HG02981 (cell line): ENCODE results near the gene CXCR1.
"Not testable (repeated sequence)": the region's sequence is repeated elsewhere in the genome, so short reads cannot be mapped to it uniquely, and the experiment has no call there.

ENCODE experiments used
- ATAC-seq: cut with Tn5 transposase; IDR thresholded peaks from one replicate; pipeline ENCODE4 v1.9.1; 2021; ENCODE audit warnings: mild to moderate bottlenecking, moderate library complexity; ENCODE audit not compliant: unreplicated experiment

The CXCR1 gene

DNA sequence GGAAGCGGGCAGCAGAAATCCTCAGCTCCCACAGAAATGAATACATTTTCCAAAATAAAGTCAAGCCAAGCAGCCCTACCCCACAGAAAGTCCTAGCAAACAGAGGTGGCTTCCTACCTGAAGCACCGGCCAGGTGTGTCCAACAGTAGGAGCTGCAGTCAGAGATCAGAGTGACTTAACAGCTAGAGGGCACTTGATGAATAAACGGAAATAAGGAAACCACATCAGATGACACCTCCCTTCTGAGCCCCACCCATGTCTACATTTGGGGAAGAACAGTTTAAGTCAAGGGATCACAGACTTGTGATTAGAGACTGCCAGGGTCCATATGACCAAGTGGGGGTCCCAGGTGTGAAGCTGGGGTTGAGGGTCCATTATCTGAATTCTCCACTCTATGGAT is at the start of gene CXCR1:
Gene CXCR1, minus strand, starts transcription at position 172 of the 400 bp plus-strand sequence. CDS start 1,751 bp downstream, outside the sequence.
- no peak for ATAC-seq

DNA sequence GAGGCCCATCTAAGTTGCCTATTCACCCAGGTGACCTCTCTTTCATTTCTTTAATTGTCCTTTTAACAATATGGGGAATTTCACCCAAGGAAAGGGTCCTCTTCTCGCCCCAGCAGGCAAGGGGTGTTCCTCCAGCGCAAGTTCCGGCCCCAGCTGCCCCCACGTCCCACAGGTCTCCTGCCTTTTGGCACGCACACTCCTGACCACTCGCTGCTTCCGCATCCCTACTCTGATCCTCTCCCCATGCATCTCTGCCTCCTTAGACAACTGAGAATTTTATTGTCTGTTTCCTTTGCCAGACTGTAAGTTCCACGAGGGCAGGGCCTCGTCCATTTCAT is 49.5 kb upstream of the CXCR1 start:
- ATAC-seq: no peak

DNA sequence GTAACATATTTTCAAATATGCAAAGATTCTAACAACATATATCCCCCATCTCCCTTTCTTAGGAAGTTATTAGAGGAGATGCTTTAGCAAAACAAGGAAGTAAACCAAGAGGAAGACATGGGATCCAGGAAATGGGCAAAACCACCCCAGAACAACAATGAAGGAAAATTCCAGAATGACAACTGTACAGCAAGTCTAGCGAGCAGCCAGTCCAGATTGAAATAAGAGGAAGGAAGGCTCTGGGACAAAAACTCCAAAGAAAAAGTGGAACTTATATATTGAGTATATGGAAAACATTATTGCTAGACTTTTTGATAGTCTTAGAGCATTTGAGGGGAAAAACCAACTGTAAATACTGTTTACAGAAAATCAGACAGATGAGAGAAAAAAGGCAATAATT is 47.4 kb upstream of the CXCR1 start:
- no peak for ATAC-seq

DNA sequence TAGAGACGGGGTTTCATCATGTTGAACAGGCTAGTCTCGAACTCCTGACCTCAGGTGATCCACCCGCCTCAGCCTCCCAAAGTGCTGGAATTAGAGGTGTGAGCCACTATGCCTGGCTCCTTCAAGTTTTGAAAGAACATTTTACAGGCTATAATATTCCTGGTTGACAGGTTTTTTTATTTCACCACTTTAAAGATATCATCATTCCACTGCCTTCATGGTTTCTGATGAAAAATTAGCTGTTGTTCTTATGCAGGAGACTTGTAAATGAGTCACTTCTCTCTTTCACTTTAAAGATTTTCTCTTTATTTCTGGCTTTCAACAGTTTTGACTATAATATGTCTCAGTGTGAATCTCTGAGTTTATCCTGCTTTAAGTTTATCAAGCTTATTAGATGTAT is 42.3 kb upstream of the CXCR1 start:
- ATAC-seq: no peak

DNA sequence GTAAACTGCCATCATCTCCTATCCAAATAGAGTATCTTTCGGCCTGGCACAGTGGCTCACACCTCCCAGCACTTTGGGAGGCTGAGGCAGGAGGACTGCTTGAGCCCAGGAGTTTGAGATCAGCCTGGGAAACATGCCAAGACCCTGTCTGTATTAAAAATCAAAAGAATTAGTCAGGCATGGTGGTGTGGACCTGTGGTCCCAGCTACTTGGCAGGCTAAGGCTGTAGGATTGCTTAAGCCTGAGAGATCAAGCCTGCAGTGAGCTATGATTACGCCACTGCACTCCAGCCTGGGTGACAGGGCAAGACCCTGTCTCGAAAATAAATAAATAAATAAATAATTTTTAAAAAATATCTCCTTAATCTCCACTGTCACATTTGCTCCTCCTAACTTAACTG is 35.5 kb upstream of the CXCR1 start:
- no peak for ATAC-seq

DNA sequence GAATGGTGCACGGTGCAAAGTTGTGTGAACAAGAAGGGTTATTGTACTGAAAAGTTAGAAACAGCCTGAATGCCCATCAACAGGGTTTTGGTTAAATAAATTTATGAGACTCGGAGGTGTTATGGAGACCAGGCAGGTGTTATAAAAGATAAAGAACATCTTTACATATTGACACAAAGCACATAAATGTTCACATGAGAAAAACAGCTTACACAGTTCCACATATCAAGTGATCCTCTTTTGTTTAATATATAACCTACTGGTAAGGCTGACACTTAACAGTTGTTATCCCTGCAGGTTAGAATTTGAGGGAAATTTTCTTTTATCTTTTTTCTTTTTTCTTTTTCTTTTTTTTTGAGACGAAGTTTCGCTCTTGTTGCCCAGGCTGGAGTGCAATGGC is 30.2 kb upstream of the CXCR1 start:
- ATAC-seq: no peak

DNA sequence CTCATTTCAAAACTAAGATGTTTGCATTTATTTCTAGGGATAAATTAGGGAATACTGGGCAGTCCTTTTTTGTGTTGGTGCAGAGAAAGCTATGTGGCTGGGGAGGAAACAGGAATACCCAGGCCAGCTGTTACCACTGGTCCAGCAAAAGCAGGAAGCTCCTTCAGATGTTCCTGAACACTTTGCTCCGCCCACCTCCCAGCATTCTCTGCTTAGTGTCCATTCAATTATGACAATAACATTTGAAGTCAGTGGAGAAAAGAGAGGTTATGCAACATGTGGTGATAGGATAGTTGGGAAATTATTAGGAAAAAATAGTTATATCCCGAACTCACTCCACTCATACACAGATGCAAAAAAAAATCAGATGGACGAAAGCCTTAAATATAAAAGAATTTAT is 28.1 kb upstream of the CXCR1 start:
- ATAC-seq: no peak

DNA sequence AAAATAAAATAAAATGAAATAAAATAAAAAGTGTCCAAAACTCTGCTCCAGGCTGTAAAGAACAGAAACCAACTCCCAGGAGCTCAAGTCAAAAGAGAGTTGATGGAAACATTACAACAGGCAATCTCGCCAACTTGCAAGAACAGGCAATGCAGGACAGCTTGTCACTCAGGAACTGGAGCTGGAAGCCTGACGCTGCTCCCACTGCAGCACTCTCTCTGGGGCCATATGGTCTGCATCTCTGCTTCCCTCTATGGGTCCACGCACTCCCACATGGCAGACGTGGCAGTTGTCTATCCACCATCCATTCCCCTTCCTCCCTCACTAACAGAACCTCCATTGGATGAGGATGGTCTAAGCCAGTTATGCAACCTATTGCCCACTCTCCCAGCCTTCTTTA is 26.9 kb upstream of the CXCR1 start:
- ATAC-seq: no peak

DNA sequence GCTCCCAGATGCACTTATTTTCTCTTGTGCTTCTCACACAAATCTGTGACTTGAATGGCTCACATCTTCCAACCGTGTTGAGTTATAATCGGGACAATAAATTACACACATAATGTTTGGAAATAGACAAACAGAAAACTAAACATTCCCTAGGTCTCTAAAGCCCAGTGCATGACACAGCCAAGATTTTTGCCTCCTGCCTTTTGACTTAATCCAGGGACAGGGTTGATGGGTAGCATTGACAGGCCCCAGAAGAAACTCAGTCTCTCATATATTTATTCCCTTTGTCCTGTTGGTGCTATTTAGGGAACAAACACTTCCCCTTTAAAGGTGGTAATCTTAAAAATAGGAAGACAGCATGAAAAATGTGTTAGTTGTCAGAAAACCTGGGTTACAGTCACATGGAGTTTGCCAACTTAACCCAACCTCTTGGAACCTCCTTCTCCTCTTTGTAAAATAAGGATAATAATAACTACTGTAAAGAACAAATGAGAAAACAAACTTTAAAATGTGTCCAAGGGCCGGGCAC is 26.2 kb upstream of the CXCR1 start:
- no peak for ATAC-seq

DNA sequence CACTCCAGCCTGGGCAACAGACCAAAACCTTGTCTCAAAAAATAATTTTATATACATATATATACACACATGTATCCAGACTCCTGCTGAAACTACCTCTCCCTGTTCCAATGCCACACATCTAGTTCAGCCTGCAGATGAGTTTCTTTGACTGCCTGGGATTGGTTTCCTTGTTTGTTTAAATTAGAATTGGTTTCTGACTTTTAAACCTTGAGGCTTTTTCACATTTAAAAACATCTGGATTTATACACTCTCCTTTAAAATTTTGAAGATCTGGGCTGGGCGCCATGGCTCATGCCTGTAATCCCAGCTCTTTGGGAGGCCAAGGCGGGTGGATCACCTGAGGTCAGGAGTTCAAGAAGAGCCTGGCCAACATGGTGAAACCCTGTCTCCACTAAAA is 21.8 kb upstream of the CXCR1 start:
- no peak for ATAC-seq

DNA sequence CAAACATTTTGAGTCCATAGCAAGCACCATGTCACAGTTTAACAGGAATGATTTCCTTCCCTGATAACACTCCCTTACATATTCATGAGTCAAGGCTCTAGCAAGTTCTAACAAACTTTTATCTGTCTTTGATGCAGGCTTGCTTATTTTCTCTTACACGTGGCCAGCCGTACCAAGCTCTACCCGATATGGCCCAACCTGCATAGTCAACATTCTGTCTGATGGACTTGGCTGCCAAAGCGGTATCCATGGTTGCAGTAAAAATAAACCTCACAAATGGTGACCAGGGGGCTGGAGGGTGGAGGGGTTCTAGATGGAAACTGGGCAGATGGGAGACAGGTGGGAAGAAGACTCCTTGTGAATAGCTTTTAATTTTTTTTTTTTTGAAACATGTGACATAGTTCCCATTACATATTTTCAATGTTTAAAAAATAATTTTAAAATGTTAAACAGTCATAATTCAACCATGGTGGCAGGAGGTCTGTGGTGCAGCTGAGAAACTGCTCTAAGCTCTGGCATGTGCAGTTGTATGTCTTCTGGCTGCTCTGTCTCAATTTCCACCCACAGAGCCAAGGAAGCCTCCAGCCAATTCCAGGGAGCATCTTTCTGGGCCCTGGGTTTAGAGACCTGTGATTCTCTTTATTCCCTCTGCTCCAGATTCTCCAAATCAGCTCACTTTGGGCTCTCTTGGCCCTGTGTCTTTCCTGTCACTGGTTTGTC is 20.7 kb upstream of the CXCR1 start:
- no peak for ATAC-seq

DNA sequence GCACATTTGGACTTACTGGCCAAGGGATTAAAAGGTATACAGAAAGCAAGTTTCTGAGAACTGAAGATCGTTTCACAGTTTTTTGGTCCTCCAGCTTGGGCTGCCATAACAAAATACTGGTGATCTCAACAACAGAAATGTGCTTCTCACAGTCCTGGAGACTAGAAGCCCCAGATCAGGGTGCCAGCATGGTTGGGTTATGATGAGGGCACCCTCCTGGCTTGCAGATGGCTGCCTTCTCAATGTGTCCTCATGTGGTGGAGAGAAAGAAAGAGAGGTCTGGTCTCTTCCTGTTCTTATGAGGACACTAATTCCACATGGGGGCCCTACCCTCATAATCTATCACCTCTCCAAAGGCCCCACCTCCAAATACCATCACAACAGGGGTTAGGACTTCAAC is 20.1 kb upstream of the CXCR1 start:
- no peak for ATAC-seq

DNA sequence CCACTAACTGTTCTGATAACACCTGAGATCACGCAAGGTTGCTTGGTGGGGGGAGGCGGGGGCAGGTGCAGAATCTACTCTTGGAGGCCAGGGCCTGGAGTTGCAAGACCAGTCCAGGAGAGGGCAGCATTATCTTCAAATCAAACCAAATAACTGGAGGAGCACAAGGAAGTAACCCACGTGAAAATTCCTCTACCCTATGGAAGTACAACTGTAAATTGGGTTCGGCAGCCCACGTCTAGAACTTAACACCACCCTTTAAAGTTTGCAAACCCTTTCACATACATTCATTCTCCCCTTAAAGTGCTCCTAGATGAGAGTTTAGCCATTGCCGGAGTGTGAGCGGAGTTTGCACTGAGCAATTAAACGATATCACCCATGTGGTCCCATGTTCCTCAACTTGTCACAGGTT is 19.6 kb upstream of the CXCR1 start:
- ATAC-seq: no peak

DNA sequence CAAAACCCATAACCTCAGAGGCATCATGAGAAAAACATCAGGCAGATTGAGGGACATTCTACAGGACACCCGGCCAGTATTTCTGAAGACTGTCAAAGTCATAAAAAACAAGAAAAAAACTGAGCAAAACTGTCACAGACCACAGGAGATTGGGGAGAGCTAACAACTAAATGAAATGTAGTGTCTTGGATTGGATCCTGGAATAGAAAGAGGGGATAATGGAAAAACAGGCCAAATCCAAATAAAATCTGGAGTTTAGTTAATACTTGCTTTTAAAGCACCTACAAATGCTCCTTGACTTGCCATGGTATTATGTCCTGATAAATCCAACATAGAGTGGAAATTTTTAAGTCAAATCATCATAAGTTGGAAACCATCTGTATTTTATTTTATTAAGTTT is 17.6 kb upstream of the CXCR1 start:
- no peak for ATAC-seq

DNA sequence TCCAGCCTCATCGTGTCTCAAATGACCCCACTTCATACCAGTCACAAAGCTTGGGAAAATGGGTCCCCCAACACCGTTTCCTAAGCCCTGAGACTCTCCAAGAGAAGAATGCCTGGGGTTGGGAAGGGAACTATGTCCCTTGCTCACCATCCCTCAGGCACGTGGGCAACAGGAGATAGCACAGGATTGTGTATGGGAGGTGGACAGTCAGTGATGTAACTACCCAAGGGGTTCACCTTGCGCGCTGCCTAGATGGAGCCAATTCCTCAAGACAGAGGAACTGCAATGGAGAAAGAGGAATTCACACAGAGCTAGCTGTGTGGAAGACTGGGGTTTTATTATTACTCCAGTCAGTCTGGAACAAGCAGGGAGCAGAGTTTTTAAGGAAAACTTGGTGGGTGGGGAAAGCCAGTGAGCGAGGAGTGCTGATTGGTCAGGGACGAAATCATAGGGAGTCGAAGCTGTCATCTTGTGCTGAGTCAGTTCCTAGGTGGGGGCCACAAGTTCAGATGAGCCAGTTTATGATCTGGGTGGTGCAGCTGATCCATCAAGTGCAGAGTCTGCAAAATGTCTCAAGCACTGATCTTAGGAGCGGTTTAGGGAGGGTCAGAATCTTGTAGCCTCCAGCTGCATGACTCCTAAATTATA is 13.8 kb upstream of the CXCR1 start:
- no peak for ATAC-seq

DNA sequence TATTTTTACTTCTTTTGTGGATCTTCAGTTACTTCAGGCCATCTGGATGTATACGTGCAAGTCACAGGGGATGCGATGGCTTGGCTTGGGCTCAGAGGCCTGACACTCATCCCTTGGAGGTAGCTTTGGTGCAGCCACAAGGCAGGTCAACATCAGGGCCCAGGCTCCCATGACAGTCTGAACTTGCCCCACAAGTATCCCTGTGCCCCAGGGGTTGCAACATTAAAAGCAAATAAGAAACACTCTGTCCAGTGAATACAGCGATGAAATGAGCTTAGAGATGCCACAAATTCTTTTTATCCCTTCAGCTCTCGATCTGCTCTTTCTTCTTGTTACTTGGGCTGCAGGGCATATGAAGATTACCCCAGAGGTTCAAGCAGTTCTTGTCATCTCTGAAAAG is 13.0 kb upstream of the CXCR1 start:
- ATAC-seq: no peak

DNA sequence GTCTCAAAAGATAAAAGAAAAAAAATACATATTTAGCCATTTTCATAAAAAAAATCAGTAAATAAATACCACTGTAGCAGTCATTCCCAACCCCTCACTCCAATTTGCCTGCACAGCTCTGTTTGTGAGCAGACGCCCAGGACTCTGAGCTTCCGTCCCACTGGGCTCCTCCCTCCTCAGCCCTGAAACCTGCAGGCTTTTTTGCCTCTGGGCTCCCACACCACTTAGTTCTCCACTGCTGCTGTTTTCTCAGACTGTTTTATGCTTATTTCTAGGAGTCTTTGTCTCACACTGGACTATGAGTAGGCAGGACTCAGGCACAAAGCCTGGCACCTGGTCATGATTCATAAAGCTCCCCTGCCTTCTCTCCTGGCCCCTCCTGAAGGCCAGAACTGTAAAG is 6.1 kb upstream of the CXCR1 start:
- ATAC-seq: no peak

DNA sequence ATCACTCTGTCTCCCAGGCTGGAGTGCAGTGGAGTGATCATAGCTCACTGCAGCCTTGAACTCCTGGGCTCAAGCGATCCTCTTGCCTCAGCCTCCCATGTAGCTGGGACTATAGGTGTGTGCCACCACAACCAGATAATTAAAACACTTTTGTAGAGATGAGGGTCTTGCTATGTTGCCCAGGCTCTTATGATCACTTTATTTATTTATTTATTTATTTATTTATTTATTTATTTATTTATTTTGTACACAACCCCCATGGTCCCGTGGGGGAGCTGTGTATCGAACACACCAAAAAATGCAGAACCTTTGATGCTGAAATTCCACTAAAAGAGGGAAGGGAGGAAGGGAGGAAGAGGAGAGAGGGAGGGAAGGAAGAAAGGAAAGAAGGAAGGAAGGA is 5.0 kb upstream of the CXCR1 start:
- ATAC-seq: not testable (repeated sequence)

DNA sequence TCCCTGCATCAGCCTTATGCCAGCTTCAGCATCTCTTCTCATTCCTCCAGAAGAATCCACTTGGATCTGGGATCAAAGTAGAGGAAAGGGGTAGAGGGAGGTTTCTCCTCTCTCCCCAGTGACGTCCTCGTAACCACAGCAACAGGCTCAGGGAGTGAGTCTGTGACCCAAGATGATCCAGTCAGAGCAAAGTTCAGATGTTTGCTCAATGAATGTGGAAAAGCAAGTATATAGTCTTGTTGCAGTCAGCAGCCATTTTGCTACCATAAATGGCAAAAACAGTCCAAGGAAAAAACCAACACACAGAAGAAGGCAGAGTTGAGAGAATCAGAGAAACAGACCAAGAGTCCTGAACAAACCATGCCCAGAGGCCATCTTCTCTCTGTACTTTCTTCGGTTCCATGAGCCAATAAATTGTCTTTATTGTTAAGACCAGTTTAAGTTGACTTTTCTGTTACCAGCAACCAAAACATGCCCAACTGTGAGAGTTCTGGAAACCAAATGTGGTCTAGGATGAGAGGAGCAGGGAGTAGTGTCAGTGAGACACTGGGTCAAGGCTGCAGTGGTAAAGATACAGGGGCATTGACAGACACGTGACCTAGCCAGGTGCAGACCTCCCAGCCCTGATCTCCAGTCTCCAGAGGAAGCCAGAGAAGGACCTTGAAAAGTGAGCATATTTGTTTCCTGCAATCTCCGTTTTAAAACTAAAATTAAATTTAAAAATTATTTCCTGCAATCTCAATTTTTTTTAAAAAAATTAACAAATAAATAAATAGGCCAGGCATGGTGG is 3.2 kb upstream of the CXCR1 start:
- no peak for ATAC-seq

DNA sequence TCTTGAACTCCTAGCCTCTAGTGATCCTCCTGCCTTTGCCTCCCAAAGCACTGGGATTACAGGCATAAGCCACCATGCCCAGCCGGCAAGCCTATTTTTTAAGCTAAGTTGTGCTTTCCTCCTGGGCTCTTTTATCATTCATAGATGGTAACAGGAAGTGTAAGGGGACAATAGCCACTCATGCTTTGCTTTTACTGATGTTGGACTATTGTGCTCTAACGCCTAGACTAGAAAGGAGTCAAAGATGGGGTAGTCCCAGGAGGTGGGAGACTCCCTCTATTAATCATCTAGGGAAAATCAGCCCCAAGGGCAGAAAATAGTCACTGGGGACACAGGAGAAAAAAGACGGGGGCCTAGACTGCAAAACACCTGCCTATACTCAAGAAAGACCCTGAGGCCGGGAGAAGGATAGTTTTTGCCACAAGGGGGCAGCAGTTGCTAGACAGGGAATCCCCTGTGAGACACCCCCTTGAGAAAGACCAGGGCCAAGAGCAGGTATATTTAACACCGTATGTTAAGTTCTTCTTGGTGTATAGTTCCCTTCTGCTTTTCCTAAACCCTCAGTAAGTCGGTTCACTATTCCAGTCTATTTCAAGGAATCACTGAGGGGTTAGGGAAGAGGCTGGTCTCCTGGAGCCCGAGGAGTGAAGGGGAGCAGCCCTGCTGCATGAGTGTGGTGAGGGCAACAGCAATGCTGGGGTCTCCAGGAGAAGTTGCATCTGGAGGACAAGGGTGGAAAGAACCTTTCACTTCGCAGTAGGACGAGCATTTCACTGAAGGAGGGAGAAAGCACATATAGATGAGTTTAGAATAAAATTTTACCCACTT is 2.1 kb upstream of the CXCR1 start:
- no peak for ATAC-seq

DNA sequence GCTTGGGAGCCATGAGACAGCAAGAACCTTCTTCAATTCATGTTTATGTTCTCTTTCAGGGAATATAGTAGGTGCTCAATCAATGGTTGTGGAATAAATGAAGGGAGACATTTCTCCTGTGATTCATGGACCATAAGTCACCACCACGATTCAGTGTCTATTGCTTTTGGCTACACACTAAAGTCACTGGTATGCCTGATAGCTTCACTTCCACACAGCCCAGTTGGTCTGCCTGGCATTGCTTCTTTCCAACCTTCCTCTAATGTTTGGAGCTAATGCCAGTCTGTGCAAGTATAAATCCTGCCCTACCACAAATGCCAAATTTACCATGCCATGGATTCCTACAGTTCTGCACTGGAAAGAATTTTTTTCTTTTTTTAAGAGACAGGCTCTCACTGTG is 1.3 kb upstream of the CXCR1 start:
- no peak for ATAC-seq
